Smooth muscle cell of the pulmonary artery (primary cell): ENCODE results near the gene TMEM95. TPM values are rescaled to one million over a fixed set of nuclear protein-coding genes. Genes with fewer than 3 reads are reported as not detected.

Source experiments
- total RNA-seq: library from RNA; depleted of rRNA; stranded (reverse); fragments of >200 nt; gene quantifications from 2 replicates; pipeline ENCODE4 v1.2.3, GENCODE V29; 2014

TMEM95 gene
- not detected in 2 replicates for total RNA-seq

GRCh38 chr17:7355053-7355452, at the start of gene TMEM95:
Gene TMEM95 (plus strand): TSS chr17:7355156. CDS start chr17:7355205, 49 bp downstream.

GRCh38 chr17:7306911-7307685, 47.9 kb upstream of the TMEM95 start, which contains the start of gene EIF5A:
Gene EIF5A (plus strand): TSS chr17:7307628. CDS start chr17:7309636, 2,008 bp downstream.

GRCh38 chr17:7314719-7315569, 40.0 kb upstream of the TMEM95 start, which contains the start of gene GPS2:
Gene GPS2 (minus strand): TSS chr17:7315360. CDS start chr17:7315052, 308 bp downstream.

GRCh38 chr17:7328840-7329373, 26.0 kb upstream of the TMEM95 start, which contains the start of gene NEURL4:
Gene NEURL4 (minus strand): TSS chr17:7329335. CDS start chr17:7329312, 23 bp downstream.

DNA sequence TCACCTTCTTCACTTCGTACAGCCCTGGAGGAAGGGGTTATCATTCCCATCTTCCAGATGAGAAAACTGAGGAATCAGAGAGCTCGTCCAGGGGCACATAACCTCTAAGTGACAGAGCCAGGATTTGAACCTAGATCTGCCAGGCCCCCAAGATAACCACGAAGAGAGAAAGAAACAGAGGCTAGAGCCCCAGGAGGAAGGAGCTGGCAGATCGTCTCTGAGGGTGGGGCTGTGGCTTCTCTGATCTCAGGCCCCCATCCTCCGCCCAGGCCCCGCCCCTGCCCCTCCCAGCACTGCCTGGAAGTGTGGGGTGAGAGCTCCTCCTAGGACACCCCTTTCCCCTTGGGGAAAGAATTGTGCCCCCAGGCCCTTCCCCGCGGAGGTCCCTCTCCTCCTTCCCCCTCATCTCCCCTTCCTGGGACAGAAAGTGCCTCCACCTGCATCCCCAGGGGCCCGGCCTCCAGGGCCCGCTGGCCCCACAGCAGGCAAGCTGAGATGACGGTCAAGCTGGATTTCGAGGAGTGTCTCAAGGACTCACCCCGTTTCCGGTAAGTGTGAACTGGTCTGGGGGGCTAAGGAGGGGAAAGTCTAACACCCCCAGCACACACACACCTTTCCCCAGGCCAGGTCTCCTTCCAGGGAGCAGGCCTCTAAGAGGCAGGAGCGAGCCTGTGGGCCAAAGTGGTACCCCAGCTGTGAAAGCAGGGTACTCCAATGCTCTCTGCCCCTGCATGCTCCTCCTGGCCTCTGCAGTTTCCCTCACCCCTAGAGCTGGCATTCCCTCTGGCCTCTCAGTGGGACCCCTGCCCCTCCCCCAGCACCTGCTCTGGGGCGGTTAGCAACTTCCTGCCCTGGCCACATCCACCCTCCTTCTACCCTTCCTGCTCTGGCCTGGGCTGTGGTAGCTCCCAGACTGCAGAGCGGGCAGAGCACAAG, 18.4 kb upstream of the TMEM95 start, which contains the start of gene ACAP1:
ACAP1 (plus strand) TSS at position 290 of the 936 bp plus-strand sequence; CDS start at position 496, 206 bp downstream.

GRCh38 chr17:7351665-7352502, 3.1 kb upstream of the TMEM95 start, which contains the start of gene KCTD11:
Gene KCTD11 (plus strand): TSS chr17:7352162.

GRCh38 chr17:7380855-7381683, 26.1 kb downstream of the TMEM95 start, which contains the start of gene TNK1:
Gene TNK1 (plus strand): TSS chr17:7381089. CDS start chr17:7382927, 1,838 bp downstream.

DNA sequence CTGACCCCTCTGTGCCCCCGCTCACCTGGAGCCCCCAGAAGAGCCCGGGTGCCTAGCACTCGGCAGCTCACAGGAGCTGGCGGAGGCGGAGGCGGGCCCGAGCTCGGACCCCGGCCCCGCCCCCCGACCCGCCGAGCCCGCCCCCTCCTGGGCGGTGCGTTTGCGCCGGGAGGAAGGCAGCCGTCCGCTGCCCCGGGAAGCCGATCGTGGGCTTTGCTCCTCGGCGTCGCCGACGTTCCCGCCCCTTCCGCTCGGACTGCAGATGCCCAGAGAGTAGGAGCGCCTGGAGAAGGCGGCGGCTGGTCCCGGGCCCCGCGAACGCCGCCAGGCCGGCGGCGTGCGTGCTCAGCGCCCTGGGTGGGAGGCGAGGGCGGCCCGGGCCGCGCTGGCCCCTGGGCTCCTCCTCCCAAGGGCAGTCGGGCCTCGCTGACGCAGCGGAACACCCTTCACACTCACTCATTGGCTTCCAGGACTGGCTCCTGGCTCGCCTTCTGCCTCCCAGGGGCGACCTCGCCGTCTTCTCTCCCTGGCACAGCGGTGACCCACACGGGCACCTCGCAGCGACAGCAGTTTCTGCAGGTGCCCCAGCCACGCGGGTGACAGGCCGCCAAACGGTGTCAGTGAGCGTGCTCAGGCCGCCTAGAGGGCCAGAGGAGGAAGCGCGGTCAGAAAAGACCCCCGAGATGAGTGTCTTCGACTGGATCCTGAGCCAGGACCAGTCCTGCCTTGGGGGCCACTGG, 39.7 kb downstream of the TMEM95 start, which contains the start of gene PLSCR3:
PLSCR3 (minus strand) TSS at position 74 of the 740 bp plus-strand sequence. CDS start 415 bp downstream, outside the sequence.

GRCh38 chr17:7403977-7404736, 49.2 kb downstream of the TMEM95 start, which contains the start of gene TMEM256:
Gene TMEM256 (minus strand): TSS chr17:7404097. CDS start chr17:7404084, 13 bp downstream.

Other genes with a start within 250 kb of the TMEM95 start
- gene ASGR2, start 240.3 kb upstream of the TMEM95 start, total RNA-seq, result not detected in 2 replicates
- gene ASGR1, start 175.8 kb upstream of the TMEM95 start, total RNA-seq, result 0.26 and 0.43 TPM in 2 replicates
- gene DLG4, start 135.3 kb upstream of the TMEM95 start, total RNA-seq, result 38.6 and 51.8 TPM in 2 replicates
- gene ACADVL, start 135.2 kb upstream of the TMEM95 start, total RNA-seq, result 253 and 331 TPM in 2 replicates
- 57.9 and 79.4 TPM in 2 replicates for gene DVL2, start 120.6 kb upstream of the TMEM95 start, total RNA-seq
- 36.2 and 41.9 TPM in 2 replicates for gene PHF23, start 115.7 kb upstream of the TMEM95 start, total RNA-seq
- gene GABARAP, start 112.7 kb upstream of the TMEM95 start, total RNA-seq, result 152 and 153 TPM in 2 replicates
- gene CTDNEP1, start 103.4 kb upstream of the TMEM95 start, total RNA-seq, result 71.7 and 85.0 TPM in 2 replicates
- gene ELP5, start 102.9 kb upstream of the TMEM95 start, total RNA-seq, result 23.6 and 23.8 TPM in 2 replicates
- 0.33 and 0.65 TPM in 2 replicates for gene CLDN7, start 92.7 kb upstream of the TMEM95 start, total RNA-seq
- 0.10 and 0.13 TPM in 2 replicates for gene SLC2A4, start 73.4 kb upstream of the TMEM95 start, total RNA-seq
- gene YBX2, start 60.5 kb upstream of the TMEM95 start, total RNA-seq, result 0.07 TPM in 1 of 2 replicates, not detected in the other
- 351 and 391 TPM in 2 replicates for gene EIF5A, start 47.5 kb upstream of the TMEM95 start, total RNA-seq
- gene GPS2, start 39.8 kb upstream of the TMEM95 start, total RNA-seq, result 20.3 and 20.4 TPM in 2 replicates
- gene NEURL4, start 25.8 kb upstream of the TMEM95 start, total RNA-seq, result 21.6 and 31.2 TPM in 2 replicates
- gene ACAP1, start 18.6 kb upstream of the TMEM95 start, total RNA-seq, result 0.33 and 0.99 TPM in 2 replicates
- 13.4 and 14.2 TPM in 2 replicates for gene KCTD11, start 3.0 kb upstream of the TMEM95 start, total RNA-seq
- 0.20 and 0.26 TPM in 2 replicates for gene TNK1, start 25.9 kb downstream of the TMEM95 start, total RNA-seq
- gene PLSCR3, start 39.4 kb downstream of the TMEM95 start, total RNA-seq, result 52.9 and 58.3 TPM in 2 replicates
- 57.9 and 74.2 TPM in 2 replicates for gene TMEM256, start 48.9 kb downstream of the TMEM95 start, total RNA-seq
- 23.7 and 28.4 TPM in 2 replicates for gene NLGN2, start 52.7 kb downstream of the TMEM95 start, total RNA-seq
- not detected in 2 replicates for gene SPEM1, start 65.2 kb downstream of the TMEM95 start, total RNA-seq
- gene SPEM2, start 70.5 kb downstream of the TMEM95 start, total RNA-seq, result not detected in 2 replicates
- gene SPEM3, start 73.7 kb downstream of the TMEM95 start, total RNA-seq, result not detected in 2 replicates
- 2.5 and 3.2 TPM in 2 replicates for gene TMEM102, start 80.3 kb downstream of the TMEM95 start, total RNA-seq
- gene FGF11, start 84.4 kb downstream of the TMEM95 start, total RNA-seq, result 12.9 and 16.7 TPM in 2 replicates
- 5.2 and 6.7 TPM in 2 replicates for gene CHRNB1, start 89.9 kb downstream of the TMEM95 start, total RNA-seq
- gene ZBTB4, start 124.5 kb downstream of the TMEM95 start, total RNA-seq, result 39.2 and 45.6 TPM in 2 replicates
- gene SLC35G6, start 126.3 kb downstream of the TMEM95 start, total RNA-seq, result not detected in 2 replicates
- gene POLR2A, start 129.2 kb downstream of the TMEM95 start, total RNA-seq, result 117 and 118 TPM in 2 replicates
- gene TNFSF12, start 193.9 kb downstream of the TMEM95 start, total RNA-seq, result 21.6 and 23.8 TPM in 2 replicates
- 1.4 and 2.4 TPM in 2 replicates for gene TNFSF13, start 203.6 kb downstream of the TMEM95 start, total RNA-seq
- gene SENP3, start 206.8 kb downstream of the TMEM95 start, total RNA-seq, result 65.9 and 75.8 TPM in 2 replicates
- gene CD68, start 224.5 kb downstream of the TMEM95 start, total RNA-seq, result 59.6 and 60.2 TPM in 2 replicates
- 36.2 and 54.1 TPM in 2 replicates for gene MPDU1, start 228.7 kb downstream of the TMEM95 start, total RNA-seq
- gene SOX15, start 234.9 kb downstream of the TMEM95 start, total RNA-seq, result 0.07 and 0.26 TPM in 2 replicates